GM19467 (cell line): ENCODE results near the gene ABHD6.
"Not testable (repeated sequence)": the region's sequence is repeated elsewhere in the genome, so short reads cannot be mapped to it uniquely, and the experiment has no call there.

ENCODE experiments used
- ATAC-seq: cut with Tn5 transposase; IDR thresholded peaks from one replicate; pipeline ENCODE4 v1.9.1; 2021; ENCODE audit warnings: mild to moderate bottlenecking, moderate library complexity; ENCODE audit not compliant: unreplicated experiment

ABHD6 gene

DNA sequence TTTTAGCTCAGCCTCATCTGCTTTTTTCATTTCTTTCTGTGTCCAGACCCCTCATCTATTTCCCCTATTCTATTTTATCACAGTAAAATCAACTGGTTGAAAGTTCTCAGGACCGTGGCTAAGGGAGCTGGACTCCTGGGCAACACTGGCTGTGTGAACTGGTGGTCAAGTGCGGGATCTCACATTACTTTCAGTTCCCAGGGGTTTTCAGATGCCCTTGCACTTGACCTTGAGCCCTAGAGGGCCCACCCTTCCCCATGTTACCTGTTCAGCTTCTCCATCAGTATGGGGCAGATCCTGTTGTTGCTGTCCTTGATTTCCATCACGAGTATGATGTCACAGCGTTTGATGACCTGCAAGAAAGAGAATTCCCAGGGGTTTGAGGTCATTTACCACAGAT is 29.6 kb upstream of the ABHD6 start:
- no peak for ATAC-seq

DNA sequence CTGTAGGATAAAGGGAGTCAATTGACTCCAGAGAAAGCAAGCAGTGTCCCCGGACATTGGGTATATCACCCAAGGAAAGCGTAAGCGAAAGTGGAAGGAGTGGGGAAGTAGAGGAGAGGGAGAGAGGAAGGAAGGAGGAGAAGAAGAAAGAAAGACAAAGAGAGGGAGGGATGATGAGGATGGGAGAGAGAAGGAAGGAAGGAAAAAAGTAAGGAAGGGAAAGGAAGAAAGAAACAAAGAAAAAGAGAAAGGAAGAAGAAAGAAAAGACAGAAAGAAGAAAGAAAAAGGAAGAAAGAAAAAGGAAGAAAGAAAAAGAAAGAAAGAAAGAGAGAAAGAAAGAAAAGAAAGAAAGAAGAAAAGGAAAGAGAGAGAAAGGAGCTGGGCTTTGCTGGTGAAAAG is 27.7 kb upstream of the ABHD6 start:
- no peak for ATAC-seq

DNA sequence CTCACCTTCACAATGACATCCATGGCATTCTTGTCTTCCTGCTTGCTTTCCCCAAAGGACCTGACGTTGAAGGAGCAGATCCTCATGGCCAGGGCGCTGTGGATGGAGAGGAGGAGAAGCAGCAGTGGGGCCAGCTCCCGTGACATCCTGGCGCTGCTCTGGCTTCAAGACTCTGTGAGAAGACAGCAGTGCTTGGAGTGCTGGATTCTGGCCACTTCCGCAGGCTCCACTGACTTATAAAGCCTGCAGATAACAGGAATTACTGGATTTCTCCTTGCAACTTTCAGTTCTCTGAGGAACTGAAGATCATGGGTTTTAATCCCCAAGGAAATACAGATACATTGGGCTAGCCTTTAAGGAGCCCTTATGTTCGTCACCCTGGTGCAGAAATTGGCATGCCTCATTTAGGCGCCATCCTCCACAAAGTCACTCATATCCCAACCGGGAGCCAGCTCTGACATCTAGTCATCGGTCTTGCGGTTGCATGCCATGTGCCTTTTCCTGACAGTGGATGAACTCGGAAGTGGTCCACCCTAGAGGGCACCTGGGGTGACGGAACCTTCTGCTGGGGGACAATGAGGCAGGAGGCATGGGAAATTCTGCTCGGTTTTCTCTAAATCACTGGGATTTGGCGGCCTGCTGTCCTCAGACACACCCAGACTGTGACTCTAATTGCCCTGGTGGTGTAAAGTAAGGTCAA is 26.7 kb upstream of the ABHD6 start, which contains the start of gene DNASE1L3:
TSS of gene DNASE1L3 (minus strand) at position 212 of the 700 bp plus-strand sequence. CDS start at position 146, 66 bp downstream.
- ATAC-seq = no peak

DNA sequence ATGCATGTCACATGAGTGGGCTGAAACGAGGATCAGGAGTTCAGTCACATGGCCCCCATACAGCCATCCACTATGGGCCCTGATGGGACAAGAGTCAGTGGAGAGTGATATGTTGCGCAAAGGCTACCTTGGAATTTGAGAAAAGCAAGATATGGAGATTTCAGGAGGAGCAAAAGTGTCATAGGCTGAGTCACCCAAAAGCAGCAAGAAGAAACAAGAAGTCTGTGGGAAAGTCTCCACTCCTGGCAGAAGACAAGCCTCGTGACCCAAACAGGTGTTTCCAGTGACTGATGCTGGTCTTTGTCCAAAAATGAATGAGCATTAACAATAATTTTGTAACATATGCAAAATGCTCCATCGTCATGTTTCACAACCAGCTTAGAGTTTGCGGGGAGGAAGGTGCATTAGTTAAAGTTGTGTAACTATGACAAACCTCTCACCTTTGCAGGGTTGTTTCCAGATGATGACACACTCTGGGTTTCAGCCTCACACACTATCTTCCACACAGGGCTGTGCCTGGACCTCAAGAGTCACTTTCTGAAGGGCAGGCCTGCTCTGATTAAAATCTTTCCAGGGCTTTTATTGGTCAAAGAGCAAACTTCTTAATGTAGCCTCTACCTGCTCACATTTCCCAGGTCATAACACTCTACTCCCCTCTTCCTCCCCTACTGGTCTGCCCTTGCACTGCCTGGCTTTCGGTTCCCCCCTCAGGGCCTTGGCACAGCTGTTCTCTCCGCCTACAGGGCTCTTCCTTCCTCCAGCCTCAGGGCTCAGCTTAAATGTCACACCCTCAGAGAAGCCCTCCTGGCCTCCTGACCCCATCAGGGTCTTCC is 22.9 kb upstream of the ABHD6 start:
- ATAC-seq = peak; percentile 67

DNA sequence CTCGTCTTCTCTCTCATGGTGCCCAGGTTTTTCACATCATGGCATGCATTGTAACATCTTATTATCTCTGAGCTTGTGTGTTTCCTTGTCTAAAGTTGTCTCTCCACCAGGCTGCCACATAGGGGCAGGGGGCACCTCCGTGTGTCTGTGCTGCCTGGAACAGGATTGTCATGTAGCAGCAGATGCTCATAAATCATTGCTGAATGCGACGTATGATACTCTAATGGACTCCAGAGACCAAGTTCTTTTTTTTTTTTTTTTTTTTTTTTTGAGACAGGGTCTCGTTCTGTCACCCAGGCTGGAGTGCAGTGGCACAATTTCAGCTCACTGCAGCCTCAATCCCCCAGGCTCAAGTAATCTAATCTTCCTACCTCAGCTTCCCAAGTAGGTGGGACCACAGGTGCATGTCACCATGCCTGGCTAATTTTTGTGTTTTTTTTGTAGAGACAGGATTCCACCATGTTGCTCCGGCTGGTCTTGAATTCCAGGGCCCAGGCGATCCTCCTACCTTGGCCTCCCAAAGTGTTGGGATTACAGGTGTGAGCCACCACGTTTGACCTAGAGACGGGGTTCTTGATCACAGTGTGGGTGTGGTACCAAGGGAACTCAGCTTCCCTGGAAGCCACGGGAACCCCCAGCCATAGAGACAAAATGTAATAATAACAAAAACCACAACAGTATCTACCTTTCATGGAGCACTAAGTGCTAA is 22.1 kb upstream of the ABHD6 start:
- ATAC-seq = no peak

GRCh38 chr3:58216496-58217195 is 20.9 kb upstream of the ABHD6 start:
- ATAC-seq = no peak

DNA sequence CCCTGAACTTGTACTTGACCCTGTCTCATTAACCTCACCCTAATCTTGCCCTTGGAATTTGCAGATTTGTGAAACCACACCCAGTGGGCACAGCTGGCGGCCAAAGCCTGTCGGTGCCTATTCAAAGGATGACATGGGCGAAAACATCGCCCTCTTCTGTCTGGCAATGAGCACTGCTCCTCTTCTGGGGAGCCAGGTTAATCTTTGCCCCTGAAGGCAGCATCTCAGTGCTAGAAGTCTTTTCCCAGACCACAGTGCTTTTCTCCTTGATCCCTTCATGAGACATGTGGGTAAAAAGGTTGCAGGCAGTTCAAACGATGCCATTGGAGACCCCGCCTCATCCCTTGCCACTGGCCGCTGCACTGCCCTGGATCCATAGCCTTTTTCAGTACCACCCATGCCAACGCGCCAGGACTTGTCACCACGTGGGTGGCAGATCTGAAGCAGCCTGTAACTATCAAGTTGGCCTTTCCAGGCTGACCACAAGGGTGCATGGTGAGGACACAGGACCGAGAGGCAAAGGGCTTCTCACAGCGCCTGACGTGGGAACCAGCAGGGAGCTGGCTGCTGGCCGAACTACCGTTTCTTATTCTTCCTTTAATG is 20.3 kb upstream of the ABHD6 start:
- peak; percentile 41 for ATAC-seq

- no peak for ATAC-seq
Observed at GRCh38 chr3:58218904-58219303, 18.7 kb upstream of the ABHD6 start.

DNA sequence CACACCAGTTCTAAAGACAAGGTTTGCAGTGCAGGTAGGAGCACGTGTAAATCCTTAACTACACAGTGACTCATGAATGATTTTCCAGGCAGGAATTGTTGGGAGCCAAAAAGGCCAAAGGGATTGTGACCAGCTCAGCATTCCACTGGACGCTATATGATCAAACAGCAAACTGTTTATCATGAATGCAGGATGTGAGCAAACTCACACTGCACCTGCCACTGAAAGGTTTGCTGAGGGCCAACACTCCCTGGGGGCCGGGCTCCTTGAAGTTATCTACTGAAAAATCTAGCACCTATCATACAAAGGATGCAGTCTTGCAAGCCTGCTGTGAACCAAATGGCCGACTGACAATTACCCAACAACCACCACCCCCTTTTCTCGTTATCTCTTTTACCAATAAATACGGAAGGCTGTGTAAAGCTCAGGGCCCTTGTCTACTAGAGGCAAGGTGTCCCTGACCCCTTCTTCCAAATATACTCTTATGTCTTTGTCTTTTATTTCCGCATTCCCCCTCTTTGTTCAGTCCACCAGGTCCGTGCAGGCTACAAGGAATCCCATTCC is 15.3 kb upstream of the ABHD6 start:
- no peak for ATAC-seq

DNA sequence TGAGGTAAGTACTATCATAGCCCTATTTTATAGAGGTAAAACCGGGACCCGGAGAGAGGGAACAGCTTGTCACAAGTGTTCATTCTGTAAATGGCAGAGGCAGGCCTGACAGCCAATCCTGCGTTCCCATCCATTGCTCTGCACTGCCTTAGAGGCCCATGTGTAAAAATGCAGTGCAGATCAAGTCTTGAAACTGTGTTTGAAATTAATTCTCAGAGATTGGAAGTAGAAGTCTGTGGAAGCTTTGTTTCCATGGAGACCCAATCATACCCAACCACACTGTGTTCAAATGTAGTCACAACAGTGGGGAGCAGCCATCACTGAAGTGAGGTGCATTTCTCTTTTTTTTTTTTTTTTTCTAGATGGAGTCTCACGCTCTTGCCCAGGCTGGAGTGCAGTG is 13.7 kb upstream of the ABHD6 start:
- ATAC-seq = no peak

- ATAC-seq = not testable (repeated sequence)
Observed at GRCh38 chr3:58227933-58228332, 9.7 kb upstream of the ABHD6 start.

GRCh38 chr3:58230876-58231552 is 6.6 kb upstream of the ABHD6 start:
- no peak for ATAC-seq

DNA sequence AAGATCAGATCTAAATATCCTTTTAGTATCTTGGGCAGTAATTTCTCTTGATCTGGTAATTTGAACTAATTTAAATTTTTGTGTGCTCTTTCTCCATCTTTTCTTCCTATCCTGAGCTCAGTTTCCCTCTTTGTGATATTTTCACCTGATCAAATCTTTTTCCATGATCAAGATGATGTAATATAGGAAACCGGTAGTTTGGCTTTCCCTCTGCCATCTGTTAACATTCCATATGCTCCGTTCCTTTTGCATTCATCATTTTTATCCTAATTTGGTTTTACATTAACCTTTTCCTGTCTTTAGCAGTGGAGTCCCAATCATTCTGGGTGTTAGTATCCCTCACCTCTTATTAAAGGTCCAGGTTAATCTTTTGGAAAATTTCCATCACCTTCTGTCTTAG is 5.9 kb upstream of the ABHD6 start:
- no peak for ATAC-seq

DNA sequence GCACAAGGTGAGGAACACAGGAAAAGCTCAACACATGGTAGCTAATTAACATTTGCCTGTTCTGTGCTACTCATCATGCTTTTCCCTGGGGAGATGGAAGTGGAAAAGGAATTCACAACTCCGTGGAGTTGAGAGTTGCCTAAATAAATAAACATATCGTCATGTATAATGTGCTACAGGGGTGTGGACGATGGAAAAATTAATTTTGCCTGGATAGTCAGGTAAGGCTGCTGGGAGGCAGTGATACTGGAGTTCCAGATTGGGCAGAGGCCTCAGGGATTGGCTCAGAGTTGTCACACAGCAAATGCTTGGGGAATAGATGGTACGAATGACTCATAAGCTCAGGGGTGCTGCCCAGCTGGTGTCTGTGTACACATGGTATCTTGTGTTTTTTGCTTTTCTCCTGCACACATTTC is 3.1 kb upstream of the ABHD6 start:
- ATAC-seq = no peak

DNA sequence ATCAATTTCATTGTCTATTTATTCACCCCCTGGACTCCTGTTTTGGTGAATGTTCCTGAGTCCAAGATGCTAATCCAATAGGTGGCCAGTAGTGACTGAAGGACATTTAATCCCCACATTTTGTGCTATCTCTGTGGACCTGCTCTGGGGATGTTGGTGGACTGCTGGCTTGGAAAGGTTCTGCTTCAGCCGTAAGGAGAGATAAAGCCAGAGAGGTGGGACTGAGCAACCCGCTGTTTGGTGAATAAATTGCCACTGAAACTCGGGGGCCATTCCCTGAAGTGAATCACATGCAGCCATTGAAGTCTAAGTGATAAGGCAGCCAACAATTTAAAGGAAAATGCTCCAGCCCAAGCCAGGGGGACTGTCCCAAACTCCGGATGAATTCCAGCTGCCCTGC is 1.6 kb upstream of the ABHD6 start:
- ATAC-seq = no peak

DNA sequence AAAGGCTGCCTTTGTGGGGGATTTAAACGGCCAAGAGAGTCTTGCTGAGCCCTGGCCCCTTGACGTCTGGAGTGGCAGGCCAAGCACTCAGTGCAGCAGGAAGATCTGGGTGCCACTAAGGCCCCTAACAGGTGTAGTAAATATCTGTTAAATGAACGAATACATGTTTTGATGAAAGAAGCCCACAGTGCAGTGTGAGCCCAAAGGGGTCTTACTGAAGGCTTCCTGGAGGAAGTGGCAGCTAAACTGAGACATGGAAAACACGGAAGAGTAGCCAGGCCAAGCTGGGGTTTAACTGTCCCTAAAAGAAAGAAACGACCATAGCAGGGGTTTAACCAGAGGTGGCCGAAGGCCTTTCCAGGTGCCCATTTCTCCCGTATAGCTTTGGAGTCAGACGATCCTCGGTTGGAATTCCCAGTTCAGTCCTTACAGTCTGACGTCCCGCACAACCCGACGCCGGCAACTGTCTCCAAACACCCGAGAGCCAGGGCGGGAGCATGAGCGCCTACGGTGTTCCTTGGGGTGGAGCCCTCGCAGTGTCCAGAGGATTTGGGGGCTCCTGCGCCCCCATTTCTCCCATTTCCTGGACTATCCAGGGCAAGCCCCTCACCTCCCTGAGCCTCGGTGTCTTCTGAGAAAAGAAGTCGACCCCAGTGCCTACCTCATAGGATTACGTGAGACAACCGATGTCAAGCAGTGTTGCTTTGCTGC is 910 bp upstream of the ABHD6 start:
- ATAC-seq = no peak

DNA sequence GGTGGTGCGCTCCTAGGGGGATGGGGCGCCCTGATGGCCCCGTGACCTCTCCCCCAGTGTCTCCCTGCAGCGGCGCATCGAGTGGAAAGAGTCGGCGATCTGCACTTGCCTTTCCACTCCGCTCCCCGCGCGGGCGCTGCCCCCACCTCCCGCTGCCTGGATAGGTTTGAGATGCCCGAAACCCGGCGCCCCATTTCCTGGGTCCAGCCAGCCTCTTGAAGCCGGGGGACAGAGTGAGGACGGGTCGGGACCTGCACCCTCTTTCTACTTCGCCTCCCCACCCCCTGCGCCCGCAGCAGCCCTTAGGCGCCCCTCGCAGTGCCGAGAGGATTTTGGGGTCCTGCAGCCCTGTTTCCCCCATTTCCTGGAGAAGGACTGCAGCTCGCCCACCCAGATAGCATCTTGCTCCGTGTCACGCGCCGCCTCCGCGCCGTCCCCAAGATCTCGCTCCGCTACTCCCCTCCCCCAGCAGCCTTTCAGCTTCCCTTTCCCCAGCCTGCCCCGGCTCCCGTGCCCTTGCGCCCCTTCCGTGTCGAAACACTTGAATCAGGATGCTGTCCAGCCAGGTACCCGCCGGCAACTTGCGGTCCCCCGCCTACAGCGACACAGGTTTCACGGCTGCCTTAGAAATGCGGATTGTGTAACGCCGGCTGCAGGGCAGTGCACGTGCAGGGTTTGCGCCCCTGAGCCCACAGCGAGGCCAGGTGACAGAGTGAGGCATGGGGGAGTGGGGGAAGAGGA is 519 bp downstream of the ABHD6 start:
- peak; percentile 31 for ATAC-seq

DNA sequence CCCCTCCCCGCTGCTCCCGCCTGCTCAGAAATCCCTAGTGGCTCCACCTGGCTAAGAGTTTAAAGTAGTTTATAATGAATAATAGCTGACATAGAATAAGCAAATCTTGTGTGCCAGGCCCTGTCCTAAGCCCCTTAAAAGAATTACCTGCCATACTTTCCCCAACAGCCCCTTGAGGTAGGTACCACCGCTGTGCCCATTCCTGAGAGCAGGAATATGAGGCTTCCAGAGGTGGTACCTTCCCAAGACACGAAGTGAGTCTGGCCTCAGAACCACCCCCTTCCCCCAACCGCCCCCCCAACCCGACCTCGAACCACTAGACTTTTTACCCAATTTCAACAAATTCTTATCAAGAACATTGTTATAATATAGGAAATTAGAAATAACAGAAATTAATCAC is 1.2 kb downstream of the ABHD6 start:
- ATAC-seq = no peak
